GM19452 (cell line): Measurements from ENCODE around the gene PPL.

Experiments used
- ATAC-seq: cut with Tn5 transposase; IDR thresholded peaks from one replicate; pipeline ENCODE4 v1.9.1; 2021; ENCODE audit not compliant: unreplicated experiment

Gene PPL

DNA sequence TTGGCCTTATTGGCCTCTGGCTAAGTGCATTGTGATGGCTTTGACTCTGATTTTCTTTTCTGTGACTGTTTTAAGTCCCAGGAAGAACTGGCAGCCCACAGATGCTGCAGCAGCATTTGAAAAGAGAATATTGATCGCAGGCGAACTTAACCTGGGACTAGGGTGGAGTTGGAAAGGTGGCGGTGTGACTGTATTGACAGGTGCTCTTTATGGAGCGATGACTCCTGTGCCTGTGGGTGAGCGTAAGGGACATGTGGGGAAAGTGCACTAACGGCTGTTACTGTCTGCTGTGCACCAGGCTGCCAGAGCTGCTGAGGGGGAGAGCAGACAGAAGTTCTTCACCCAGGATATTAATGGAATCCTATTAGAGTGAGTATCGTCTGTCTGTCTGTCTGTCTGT, 68.4 kb downstream of the PPL start:
- ATAC-seq = no peak

DNA sequence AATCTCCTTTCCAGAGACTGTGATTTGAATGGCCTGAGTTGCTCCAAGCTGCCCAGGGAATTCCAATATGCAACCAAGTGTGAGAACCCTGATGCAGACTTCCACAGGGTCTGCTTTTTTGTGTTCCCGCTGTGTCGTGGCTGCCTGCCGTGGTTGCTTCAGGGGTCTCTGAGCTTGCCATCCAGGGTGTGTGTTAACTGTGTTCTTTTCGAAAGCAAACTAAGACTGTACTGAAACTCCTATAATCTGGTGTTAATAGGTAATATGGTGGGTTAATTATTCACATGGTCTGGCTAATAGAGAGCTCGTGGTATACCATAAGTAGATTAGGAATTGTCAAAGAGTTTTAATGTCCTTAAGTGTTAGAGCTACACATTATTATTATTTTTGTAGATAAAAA, 68.9 kb downstream of the PPL start:
- peak; percentile 66 for ATAC-seq

DNA sequence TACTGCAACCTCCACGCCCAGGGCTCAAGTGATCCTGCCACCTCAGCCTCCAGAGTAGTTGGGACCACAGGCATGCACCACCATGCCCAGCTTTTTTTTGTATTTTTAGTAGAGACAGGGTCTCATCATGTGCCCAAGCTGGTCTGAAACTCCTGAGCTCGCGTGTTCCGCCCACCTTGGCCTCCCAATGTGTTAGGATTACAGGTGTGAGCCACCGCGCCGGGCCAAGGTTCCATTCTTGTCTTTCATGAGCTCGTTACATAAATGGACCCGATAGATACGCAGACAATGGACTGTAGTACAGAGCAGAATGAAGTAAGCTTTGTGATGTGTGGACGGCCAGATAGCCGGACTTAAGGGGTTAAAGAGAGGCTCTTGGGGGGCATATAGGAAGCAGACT, 70.4 kb downstream of the PPL start:
- no peak for ATAC-seq

DNA sequence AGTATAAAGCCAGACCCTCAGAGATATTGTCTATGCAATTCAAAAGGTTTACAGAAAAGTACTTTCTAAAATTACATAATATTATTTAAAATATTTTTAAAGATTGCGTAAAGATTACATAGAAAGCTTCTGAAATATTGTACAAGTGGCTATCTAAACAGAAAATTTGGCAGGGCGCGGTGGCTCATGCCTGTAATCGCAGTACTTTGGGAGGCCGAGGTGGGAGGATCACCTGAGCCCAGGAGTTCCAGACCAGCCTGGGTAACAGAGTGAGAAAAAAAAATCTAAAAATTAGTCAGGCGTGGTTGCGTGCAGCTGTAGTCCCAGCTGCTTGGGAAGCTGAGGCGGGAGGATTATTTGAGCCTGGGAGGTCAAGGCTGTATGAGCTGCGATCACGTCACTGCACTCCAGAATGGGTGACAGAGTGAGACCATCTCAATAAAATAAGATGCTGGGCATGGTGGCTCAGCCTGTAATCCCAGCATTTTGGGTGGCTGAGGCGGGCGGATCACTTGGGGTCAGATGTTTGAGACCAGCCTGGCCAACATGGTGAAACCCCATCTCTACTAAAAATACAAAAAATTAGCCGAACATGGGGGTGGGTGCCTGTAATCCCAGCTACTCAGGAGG, 71.6 kb downstream of the PPL start:
- no peak for ATAC-seq

DNA sequence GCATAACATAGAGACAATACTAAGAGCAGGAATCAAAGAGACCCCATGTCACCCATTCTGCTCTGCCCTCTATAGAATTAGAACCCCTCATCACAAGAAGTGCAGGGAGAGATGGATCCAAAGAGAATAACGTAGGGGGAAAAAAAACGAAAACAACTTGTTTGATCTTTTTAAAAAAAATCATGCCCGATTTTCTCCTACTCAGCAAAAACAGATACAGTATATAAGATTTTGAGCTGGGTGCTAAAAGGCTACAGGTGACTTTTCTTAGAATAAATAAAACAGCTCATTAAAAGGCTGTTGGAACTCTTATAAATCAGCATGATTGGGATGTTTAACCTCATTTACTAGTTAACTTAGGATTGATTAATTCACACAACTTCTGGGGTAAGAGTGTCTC, 72.2 kb downstream of the PPL start:
- no peak for ATAC-seq

DNA sequence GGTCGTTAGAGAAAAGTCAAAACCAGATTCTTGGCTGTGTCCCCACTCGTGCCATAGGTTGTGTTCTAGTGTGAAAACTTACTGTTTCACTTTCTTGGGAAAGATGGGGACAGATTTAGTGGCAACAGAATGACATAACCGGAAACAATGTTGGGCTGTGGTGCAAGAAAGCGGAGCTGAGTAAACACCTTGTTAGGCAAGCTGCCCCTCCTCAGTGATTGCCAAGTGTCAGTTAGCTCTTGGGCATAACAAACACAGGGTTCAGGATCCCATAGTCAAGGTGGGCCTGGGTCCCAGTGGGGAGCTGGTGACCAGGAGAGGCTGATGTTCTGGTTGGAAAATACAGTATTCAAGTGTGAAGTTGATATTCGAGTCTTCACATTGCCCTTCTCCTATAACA, 74.3 kb downstream of the PPL start:
- no peak for ATAC-seq

DNA sequence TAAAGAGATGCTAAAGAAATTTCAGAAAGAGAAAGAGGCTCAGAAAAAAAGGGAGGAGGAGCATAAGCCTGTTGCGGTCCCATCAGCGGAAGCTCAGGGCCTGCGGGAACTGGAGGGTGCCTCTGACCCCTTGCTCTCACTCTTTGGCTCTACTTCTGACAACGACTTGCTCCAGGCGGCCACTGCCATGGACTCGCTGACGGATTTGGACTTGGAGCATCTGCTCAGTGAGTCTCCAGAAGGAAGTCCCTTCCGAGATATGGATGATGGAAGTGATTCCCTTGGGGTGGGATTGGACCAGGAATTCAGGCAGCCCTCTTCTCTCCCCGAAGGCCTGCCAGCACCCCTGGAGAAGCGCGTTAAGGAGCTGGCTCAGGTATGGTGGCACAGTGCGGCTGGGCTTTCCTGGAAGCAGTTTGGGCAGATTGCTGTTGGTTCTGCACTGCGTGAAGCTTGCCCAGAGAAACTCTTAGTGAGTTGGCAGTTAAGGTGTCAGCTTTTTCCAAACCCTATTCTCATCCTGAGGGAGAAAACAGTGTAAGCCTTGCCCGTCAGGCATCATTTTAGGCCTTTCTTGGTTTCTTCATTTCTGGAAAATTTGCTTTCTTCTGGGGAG, 76.1 kb downstream of the PPL start:
- no peak for ATAC-seq

DNA sequence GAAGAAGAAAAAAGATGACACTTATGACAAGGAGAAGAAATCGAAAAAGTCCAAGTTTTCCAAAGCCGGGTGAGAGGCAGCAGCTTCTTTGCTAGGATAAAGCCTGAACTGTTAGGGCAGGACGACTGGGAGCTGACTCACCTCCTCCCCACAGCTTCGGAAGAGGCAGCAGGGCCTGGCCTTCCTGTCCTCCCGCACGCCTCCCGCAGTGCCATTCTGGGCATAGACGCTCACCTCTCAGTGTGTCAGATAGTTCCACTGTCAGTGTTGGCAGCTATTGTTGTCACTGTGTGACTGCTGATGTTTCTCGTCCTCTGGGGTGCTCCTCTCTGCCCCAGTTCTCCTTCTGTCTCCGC, 77.1 kb downstream of the PPL start:
- ATAC-seq = no peak

DNA sequence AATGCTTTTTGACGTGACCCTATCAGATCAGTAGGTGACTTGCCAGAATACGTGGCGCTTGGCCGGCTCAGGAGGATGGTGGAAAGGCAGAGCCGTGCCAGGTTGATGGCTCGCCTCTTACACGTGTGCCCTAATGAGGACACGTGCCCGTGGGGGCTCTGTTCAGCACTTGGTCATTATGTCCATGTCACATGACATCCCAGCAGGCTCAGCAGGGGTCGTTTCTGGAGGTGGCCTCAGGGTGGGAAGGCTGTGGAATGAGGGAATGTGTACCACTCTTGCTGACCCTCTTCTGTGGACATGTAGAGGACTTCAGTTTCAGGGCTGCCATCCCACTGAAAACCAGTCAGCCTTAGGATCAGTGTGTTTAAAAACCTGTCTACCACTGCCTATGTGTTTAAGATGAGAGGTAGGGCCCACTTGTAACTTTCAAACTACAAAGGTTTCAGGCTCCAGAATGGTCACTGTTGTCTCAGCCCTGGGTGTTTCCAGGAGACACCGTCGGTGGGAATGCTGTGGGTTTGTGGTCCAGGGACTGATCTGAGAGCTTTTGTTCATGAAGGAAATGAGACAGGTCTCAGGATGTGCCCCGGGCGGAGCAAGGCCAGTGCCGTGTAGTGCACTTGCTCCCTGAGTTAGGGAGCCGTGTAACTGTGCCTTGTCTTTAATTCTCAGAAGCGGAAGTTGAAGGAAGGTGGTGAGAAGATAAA, 77.6 kb downstream of the PPL start:
- ATAC-seq = no peak

DNA sequence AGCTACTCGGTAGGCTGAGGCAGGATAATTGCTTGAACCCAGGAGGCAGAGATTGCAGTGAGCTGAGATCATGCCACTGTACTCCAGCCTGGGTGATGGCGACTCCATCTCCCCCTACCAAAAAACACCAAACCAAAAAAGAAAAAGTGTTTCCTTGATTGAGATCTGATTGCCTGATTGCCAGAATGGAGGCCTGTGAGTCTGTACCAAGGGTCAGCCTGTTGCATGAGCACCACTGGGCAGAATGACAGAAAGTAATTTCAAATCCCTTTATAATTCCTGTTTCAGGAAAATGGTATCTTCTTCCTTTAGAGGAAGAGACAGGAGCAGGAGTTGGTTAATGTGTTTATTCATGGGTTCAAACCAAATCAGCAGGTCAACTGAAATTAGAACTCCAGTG, 81.1 kb downstream of the PPL start:
- ATAC-seq = no peak

DNA sequence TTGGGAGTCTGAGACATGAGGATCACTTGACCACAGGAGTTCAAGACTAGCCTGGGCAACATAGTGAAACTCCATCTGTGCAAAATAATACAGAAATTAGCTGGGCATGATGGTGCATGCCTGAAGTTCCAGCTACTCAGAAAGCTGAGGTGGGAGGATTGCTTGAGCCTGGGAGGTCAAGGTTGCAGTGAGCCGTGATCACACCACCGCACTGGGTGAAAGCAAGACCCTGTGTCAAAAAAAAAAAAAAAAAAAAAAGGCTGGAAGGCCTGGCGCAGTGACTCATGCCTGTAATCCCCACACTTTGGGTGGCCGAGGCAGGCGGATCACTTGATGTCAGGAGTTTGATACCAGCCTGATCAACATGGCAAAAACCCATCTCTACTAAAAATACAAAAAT, 81.6 kb downstream of the PPL start:
- no peak for ATAC-seq

DNA sequence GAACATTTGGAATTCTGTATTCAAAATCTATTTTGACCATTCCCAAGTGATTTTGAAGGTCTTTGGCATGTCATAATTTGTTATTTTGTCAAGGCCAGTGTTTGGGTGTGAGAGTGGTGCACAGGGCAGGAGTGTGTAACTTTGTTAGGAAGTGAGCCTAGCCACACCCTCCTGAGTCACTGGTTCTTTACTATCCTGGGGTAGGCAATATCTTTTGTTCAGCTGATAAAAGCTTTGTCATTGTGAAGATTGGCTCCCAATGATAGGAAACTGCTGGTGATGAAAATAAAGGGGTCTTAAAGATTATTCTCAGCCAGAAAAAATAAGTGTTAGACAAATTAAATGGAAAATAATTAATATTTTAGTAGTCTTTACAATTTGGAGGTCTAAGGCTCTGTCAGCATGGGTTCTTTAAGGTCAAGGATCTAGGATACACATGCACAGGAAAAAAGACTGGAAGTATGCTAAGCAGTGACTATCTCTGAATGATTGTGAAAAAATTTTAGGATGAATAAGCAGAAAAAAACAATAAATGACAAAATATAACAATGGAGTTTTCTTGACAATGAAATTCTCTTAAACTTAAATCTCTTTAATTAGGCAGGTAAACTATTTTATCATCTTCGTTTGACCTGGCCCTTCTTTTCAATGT, 84.6 kb downstream of the PPL start:
- ATAC-seq = no peak

DNA sequence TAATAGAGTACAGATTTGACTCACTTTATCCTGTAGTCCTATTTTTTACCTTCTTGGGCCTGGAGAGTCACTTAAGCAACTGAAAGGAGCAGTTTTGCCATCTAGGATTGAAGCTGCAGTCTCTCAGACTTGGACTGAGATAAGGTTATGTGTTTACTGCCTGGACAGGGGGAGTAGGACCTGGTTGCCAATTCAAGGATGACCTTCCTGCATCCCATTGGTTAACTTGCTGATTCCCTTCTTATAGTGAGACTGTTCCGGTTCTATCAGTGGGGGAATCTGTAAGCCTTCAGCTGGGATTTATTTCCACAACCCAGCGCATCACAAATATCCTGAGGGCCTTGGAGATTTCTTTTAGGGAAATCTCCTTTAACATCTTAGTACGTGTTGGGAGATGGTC, 86.7 kb downstream of the PPL start:
- no peak for ATAC-seq

DNA sequence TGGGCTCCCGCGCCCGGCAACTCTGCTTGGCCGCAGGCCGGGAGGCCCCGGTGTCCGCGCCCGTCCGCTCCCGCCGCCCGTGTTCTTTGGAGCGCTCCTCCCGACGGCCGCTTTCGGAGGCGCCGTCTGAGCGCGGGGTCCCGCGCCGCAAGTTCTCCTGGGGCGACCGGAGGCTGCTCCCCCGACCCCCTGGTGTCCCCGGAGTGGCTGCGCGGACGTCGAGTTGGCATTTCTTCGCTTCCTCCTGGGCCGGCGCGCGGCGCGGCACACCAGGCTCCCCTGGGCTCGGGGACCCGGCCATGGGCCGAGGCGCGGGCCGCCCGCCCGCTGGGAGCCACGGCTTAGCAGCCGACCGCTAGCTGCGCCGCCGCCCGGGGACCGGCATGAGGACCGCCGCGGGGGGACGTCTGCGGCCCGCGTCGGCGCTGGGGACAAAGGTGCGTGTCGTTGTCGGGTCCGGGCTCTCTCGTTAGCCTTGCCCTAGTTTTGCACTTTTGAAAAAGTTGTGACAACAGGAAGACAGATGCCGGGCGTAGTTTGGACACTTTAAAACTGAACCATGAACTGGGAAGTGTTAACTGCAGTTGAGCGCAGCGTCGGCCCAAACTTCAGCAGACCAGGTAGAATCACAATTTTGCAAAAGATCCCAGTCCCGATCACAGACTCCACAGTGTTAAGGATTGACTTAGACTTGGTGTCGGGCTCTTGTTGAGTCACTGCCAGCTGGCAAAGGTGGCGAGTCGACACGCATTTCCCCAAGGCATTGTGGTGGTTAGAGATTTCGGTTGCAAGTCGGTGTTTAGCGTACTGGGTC, 89.0 kb downstream of the PPL start:
- ATAC-seq = peak; percentile 20

DNA sequence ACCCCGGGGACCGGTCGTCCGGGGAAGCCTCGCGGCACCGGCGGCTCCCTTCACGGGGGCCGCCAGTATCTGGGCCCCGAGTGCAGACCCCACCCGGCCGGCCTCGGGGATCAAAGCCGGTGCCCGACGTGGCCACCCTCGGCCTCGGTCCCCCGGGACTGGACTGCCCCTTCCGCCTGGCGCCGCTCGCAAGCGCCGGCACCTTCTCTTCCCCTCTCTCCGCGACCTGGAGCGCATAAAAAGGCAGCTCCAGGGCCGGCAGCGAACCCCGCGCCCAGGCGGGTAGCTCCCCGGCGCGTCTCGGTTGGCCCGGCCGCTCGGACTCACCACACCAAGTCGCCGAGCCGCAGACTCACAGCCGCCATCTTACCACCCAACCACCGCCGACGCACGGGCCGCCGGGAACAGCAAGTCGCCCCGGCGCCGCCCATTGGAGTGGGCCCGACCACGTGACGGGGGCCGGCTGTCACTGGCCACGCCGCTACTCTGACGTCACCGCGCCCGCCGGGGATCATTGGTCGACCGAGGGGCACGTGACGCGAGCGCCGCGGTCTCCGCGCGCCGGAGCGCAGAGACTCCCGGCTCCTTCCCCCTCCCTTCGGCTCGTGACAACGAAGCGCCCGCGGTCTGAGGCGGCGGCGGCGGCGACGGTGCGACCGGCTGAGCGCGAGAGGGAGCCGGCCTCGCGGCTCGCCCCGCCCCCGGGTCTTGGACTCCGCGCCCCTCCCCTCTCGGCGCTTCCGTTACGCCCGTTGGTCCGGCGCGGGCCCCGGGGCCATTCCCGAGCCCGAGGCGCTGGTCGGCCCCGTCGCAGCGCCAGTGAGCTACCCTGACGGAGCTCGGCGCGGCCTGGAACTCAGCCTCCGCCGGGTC, 89.8 kb downstream of the PPL start, which contains the start of the genes GLYR1 and UBN1:
Gene GLYR1, minus strand, starts transcription at position 388 of the 873 bp plus-strand sequence. Its CDS starts 23 bp downstream, at position 365.
Gene UBN1, plus strand, starts transcription at position 581 of the 873 bp plus-strand sequence. CDS start 5,437 bp downstream, outside the sequence.
- ATAC-seq = peak; percentile 88

DNA sequence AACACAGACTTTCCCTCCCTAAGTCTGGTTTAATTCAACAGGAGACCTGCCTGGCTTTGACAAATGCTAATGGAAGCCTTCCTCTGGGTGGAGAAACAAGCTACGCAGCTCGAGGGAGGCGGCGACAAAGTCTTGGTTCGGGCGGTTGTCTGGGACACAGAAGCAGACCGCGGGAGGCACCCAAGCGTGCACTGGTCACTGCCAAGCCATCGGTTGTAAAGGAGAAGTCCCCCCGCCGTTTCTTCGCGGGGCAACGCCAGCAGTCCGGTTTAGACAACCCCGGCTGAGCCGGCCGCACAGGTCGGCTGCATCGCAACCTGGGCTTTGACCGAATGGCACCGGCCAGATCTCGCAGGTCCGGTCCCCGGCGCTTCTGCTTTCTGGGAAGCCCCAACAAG, 90.4 kb downstream of the PPL start:
- peak; percentile 18 for ATAC-seq

DNA sequence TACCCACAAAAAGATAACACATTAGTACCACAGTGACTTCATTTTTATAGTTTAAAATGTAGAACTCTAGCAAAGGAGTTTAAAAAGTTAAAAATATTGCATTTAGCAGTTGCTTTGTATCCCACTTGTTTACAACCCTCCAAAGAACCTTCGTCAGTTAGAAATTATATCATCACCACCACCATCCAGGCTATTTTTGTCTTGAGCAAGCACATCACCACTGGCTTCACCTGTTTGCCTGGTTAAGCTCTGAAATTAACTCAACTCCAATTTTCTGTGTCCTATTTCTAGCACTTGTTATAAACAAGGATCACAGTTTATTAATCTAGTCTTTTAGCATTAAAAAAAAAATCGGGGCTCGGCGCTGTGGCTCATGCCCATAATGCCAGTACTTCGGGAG, 96.0 kb downstream of the PPL start:
- no peak for ATAC-seq

DNA sequence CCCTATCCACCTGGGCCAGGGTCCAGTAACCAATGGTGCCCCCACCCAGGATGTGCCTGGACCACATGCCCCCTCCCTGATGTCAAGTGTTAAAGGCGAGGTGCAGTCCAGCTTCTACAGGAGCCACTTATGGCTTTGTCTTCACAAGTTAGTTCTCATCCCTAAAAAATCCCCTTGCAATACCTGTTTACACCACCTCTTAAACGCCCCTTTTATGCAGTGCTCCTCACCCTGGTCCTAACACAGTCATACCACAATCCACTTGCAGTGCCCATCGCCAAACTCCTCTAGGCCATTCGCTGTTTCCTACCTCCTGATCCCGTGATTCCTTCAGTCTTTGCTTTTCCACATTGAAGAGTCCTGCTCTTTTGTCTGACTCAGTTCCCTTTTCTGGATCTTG, 97.0 kb downstream of the PPL start:
- ATAC-seq = no peak

DNA sequence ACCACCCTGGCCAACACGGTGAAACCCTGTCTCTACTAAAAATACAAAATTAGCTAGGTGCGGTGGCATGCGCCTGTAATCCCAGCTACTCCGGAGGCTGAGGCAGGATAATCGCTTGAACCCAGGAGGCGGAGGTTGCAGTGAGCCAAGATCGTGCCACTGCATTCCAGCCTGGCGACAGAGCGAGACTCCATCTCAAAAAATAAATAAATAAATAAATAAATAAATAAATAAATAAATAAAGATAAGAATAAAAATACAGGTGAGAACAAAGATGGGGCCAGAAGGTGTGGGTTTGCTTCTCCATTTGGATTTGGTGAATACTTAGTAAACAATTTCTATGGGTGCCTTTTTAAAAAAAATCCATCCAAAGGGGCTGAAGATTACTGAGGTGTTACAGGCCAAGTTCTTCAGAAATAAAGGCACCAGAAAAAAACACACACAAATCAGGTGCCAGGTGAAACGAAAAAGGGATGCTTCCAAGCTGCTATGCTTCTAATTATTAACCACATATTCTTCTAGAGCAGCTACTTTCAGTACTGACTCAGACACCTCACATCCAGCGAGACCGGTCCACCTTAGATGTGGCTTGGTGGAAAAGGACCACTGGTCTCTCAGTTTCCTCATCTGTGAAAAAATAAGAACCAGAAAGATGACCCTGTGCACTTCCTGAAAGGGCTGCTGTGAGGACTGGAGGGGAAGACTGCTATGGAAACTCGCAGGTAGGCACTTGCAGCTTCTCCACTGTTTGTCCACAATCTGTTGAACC, 99.0 kb downstream of the PPL start:
- no peak for ATAC-seq
